ENCODE data around the gene ZNF256.

ZNF256 gene

GRCh38 chr19:57903618-57904184, 43.8 kb downstream of the ZNF256 start:
- no peaks in the 10 kb centered on the region for H3K9me3 ChIP-seq (replicated peaks; ENCODE audit: insufficient read depth, low read length)
- H3K36me3 ChIP-seq (replicated peaks; ENCODE audit: insufficient read depth, low read length), result no peaks in the 10 kb centered on the region
- no peaks in the 10 kb centered on the region for H3K9me2 ChIP-seq (replicated peaks; ENCODE audit: insufficient read depth, low read length)
- no peaks in the 10 kb centered on the region for H4K20me1 ChIP-seq (ENCODE audit: insufficient read depth, low read length)
- H3F3A ChIP-seq (ENCODE audit: insufficient read depth, low read length), result no peaks in the 10 kb centered on the region
- H3K27ac ChIP-seq (ENCODE audit: low read length), result no peak overlapping the region
- H3K4me2 ChIP-seq (ENCODE audit: low read depth, low read length), result no peak overlapping the region
- no peak for DNase-seq
- H3K4me1 ChIP-seq (ENCODE audit: low read length), result no peaks in the 10 kb centered on the region
- TF ChIP-seq EZH2phosphoT487 (IDR thresholded peaks at IDR 0.05; ENCODE audit: low read length) (no peak), CTCF (IDR thresholded peaks at IDR 0.05; ENCODE audit: low read length) (no peak), EZH2 (optimal IDR thresholded peaks at IDR 0.05; ENCODE audit: low read depth, low read length) (no peak)
- H2AFZ ChIP-seq (ENCODE audit: low read length), result no peak overlapping the region
- no peaks in the 10 kb centered on the region for H3K79me2 ChIP-seq (ENCODE audit: low read length)
- no peak overlapping the region for H3K9ac ChIP-seq (ENCODE audit: low read length)
- no peaks in the 10 kb centered on the region for H3K27me3 ChIP-seq (replicated peaks; ENCODE audit: insufficient read depth, low read length)
- no peak overlapping the region for H3K4me3 ChIP-seq (ENCODE audit: low read length)

- H2AFZ ChIP-seq (ENCODE audit: low read length), result no peak overlapping the region
- no peaks in the 10 kb centered on the region for H3F3A ChIP-seq (ENCODE audit: insufficient read depth, low read length)
- no peaks in the 10 kb centered on the region for H4K20me1 ChIP-seq (ENCODE audit: insufficient read depth, low read length)
- TF ChIP-seq EZH2phosphoT487 (IDR thresholded peaks at IDR 0.05; ENCODE audit: low read length), result no peak
- TF ChIP-seq EZH2 (optimal IDR thresholded peaks at IDR 0.05; ENCODE audit: low read depth, low read length), result no peak
- TF ChIP-seq CTCF (IDR thresholded peaks at IDR 0.05; ENCODE audit: low read length), result no peak
- H3K9me3 ChIP-seq (replicated peaks; ENCODE audit: insufficient read depth, low read length), result no peaks in the 10 kb centered on the region
- H3K4me2 ChIP-seq (ENCODE audit: low read depth, low read length), result no peak overlapping the region
- no peaks in the 10 kb centered on the region for H3K27me3 ChIP-seq (replicated peaks; ENCODE audit: insufficient read depth, low read length)
- no peaks in the 10 kb centered on the region for H3K4me1 ChIP-seq (ENCODE audit: low read length)
- no peak overlapping the region for H3K9ac ChIP-seq (ENCODE audit: low read length)
- DNase-seq, result no peak
- no peak overlapping the region for H3K27ac ChIP-seq (ENCODE audit: low read length)
- no peaks in the 10 kb centered on the region for H3K9me2 ChIP-seq (replicated peaks; ENCODE audit: insufficient read depth, low read length)
- no peaks in the 10 kb centered on the region for H3K36me3 ChIP-seq (replicated peaks; ENCODE audit: insufficient read depth, low read length)
- no peak overlapping the region for H3K4me3 ChIP-seq (ENCODE audit: low read length)
- H3K79me2 ChIP-seq (ENCODE audit: low read length), result no peaks in the 10 kb centered on the region
Measured at GRCh38 chr19:57900311-57900710, 47.2 kb downstream of the ZNF256 start.
